ENCODE results near the gene P2RX5. TPM values are rescaled to one million over a fixed set of nuclear protein-coding genes. Genes with fewer than 3 reads are reported as not detected.

Gene P2RX5
- total RNA-seq, 2 donors from 2014 or later: 21.8 to 34.2 TPM

DNA sequence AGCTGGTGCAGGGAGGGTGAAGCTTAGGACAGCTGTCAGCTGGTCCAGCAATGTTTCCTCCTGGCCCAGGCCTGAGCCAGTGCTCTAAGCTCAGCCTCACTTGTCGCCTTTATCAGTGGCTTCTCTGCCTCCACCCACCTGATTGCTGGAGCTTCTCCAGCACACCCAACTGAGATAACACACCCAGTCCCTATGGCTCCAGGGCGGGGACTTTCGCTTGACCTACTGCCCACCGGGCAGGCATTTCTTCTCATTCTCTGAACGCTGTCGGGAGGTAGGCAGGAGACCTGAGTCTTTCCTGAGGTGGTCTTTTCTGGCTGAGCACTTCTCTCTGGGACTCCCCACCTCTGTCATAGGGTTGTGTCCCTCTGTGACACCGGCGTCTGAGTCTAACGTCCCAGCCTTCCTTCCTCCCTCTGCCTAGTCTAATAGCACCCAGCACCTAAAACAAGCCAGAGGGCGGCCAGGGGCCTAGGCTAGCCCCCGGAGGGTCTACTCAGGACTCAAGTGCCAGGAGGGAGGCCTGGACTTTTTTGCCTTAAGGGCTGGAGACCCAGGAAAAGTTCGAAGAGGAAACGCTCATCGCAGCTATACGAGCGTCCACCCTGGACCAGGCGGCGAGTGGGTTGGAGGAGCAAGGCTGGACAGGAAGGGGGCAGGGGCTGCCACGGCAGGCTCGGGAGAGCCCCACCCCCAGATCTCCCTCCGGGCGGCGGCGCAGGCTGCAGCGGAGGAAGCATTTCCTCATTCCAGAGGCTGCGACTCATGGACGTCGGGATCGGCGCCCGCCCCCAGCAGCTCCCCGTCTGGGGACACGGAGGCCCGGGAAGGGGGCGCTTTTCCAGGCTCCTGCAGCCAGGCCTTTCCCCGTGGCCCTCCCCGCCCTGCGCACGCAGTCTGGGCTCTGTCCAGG is 28.3 kb downstream of the P2RX5 start:
- Mint-ChIP-seq H3K36me3 (ENCODE audit: low read depth) (no peaks in the 10 kb centered on the region), H3K4me3 (peak overlapping the region; percentile 93), H3K4me1 (peaks cover 16% of the 10 kb centered on the region), H3K27ac (peak overlapping the region; percentile 83), H3K27me3 (no peaks in the 10 kb centered on the region)
- DNase-seq (no peak), ATAC-seq (peak; percentile 1)
- no peaks in the 10 kb centered on the region for H3K9me3 ChIP-seq (ENCODE audit: control insufficient read depth, low read length, poor library complexity, severe bottlenecking)

DNA sequence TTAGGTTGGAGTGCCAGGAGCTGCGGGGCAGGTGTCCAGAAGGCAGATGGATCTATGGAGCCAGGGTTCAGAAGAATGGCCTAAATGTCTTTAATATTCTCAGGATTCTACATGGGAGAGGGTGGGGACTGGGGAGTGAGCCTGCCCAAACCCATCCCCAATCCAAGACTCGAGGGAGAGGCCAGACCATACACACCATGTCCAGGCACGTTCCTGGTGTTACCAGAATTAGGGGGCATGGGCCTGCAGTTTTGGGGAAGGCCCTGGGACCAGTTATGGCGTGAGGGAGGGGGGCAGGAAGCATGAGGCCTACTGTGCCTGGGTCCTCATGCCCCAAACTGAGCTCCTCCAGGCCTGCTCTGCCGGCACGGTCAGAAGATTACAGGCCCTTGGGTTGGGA is 29.4 kb downstream of the P2RX5 start:
- peak overlapping the region; percentile 63 for H3K27ac Mint-ChIP-seq
- ATAC-seq: no peak

DNA sequence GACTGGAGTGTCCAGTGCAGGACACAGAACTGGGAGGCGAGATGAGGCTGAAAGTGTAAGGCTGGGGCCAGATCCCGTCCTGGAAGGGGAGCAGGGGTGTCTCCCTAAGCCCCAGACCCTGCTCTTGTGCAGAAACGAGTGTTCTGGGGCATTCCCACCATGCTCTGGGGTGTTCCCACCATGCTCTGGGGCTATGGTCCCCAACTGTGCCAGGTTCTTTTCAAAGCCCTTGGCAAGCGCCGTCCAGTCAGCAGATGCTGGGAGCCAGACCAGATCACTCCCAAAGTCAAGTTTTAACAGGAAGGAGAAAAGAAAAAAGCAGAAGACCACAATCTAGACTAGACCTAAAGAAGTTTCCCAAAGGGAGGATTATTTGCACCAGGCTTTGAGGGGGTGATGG is 30.1 kb downstream of the P2RX5 start:
- H3K27ac Mint-ChIP-seq: peak overlapping the region; percentile 63
- H3K36me3 Mint-ChIP-seq (ENCODE audit: low read depth): no peaks in the 10 kb centered on the region
- no peaks in the 10 kb centered on the region for H3K9me3 ChIP-seq (ENCODE audit: control insufficient read depth, low read length, poor library complexity, severe bottlenecking)
- H3K4me1 Mint-ChIP-seq: peaks cover 16% of the 10 kb centered on the region
- H3K27me3 Mint-ChIP-seq: no peaks in the 10 kb centered on the region
- ATAC-seq (no peak), DNase-seq (no peak)
- H3K4me3 Mint-ChIP-seq: no peak overlapping the region

More for the DNA sequence above, 29.4 kb downstream of the P2RX5 start:
- Mint-ChIP-seq H3K4me3 (peak overlapping the region; percentile 78), H3K27me3 (no peaks in the 10 kb centered on the region), H3K36me3 (ENCODE audit: low read depth) (no peaks in the 10 kb centered on the region), H3K4me1 (peaks cover 16% of the 10 kb centered on the region)
- no peak for DNase-seq
- H3K9me3 ChIP-seq (ENCODE audit: control insufficient read depth, low read length, poor library complexity, severe bottlenecking): no peaks in the 10 kb centered on the region

GRCh38 chr17:3663102-3664011 is 32.6 kb downstream of the P2RX5 start:
- H3K36me3 Mint-ChIP-seq (ENCODE audit: low read depth): no peaks in the 10 kb centered on the region
- ATAC-seq (no peak), DNase-seq (no peak)
- no peaks in the 10 kb centered on the region for H3K9me3 ChIP-seq (ENCODE audit: control insufficient read depth, low read length, poor library complexity, severe bottlenecking)
- H3K4me3 Mint-ChIP-seq: no peak overlapping the region
- no peak overlapping the region for H3K27ac Mint-ChIP-seq
- peaks cover 13% of the 10 kb centered on the region for H3K4me1 Mint-ChIP-seq
- H3K27me3 Mint-ChIP-seq: no peaks in the 10 kb centered on the region

- peaks cover 6% of the 10 kb centered on the region for H3K4me1 Mint-ChIP-seq
- no peaks in the 10 kb centered on the region for H3K27me3 Mint-ChIP-seq
- no peaks in the 10 kb centered on the region for H3K36me3 Mint-ChIP-seq (ENCODE audit: low read depth)
- H3K9me3 ChIP-seq (ENCODE audit: control insufficient read depth, low read length, poor library complexity, severe bottlenecking): no peaks in the 10 kb centered on the region
- H3K27ac Mint-ChIP-seq: no peak overlapping the region
- ATAC-seq: no peak
- H3K4me3 Mint-ChIP-seq: no peak overlapping the region
- no peak for DNase-seq
These were observed 35.6 kb downstream of the P2RX5 start for GRCh38 chr17:3660311-3660891.

GRCh38 chr17:3659541-3660111 is 36.3 kb downstream of the P2RX5 start:
- H3K36me3 Mint-ChIP-seq (ENCODE audit: low read depth): no peaks in the 10 kb centered on the region
- H3K9me3 ChIP-seq (ENCODE audit: control insufficient read depth, low read length, poor library complexity, severe bottlenecking): no peaks in the 10 kb centered on the region
- H3K27ac Mint-ChIP-seq: no peak overlapping the region
- ATAC-seq: no peak
- no peak overlapping the region for H3K4me3 Mint-ChIP-seq
- peaks cover 3% of the 10 kb centered on the region for H3K4me1 Mint-ChIP-seq
- H3K27me3 Mint-ChIP-seq: no peaks in the 10 kb centered on the region
- DNase-seq: no peak

GRCh38 chr17:3658784-3659449 is 37.0 kb downstream of the P2RX5 start:
- Mint-ChIP-seq H3K27ac (no peak overlapping the region), H3K4me3 (no peak overlapping the region), H3K4me1 (peaks cover 3% of the 10 kb centered on the region), H3K36me3 (ENCODE audit: low read depth) (no peaks in the 10 kb centered on the region), H3K27me3 (no peaks in the 10 kb centered on the region)
- H3K9me3 ChIP-seq (ENCODE audit: control insufficient read depth, low read length, poor library complexity, severe bottlenecking): no peaks in the 10 kb centered on the region
- no peak for ATAC-seq
- DNase-seq: no peak

DNA sequence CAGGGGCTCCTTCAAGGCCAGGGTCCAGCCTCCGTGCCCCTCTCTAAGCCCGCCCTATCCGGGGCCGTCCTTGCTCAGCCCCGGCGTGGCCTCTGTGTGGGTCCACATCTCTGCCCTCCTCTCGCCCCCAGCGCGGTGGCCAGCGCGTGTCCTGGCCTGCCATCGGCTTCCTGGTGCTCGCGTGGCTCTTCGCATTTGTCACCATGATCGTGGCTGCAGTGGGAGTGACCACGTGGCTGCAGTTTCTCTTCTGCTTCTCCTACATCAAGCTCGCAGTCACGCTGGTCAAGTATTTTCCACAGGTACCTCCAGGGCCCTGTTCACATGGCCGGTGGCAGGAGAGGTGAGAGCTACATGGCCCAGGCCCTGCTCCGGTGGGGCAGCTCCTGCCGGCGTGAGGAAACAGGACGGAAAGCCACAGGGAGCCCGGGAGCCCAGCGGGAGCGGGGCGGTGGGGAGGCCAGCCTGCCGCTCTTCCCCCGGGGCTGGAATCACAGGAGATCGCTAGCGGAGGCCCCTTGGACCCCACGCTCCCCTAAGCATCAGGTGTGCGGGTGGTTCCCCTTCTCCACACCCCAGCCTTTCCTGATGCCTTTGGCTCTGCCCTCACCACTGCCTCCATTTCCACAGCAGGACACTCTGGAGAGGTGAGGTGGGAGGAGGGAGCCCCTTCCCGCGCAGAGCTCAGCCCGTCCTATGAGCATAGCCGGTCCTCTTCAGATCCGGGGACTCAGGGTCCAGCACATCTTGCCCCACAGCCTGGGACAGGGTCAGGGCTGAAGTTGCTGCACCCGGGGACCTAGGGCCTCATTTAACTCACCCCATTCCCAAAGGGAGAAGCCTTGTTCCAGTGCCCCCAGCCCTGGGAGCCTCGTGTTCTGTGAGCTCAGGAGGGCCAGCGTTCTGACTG is 37.8 kb downstream of the P2RX5 start:
- H3K9me3 ChIP-seq (ENCODE audit: control insufficient read depth, low read length, poor library complexity, severe bottlenecking): no peaks in the 10 kb centered on the region
- H3K36me3 Mint-ChIP-seq (ENCODE audit: low read depth): no peaks in the 10 kb centered on the region
- H3K4me3 Mint-ChIP-seq: no peak overlapping the region
- peaks cover 3% of the 10 kb centered on the region for H3K4me1 Mint-ChIP-seq
- H3K27me3 Mint-ChIP-seq: no peaks in the 10 kb centered on the region
- no peak for DNase-seq
- no peak for ATAC-seq
- no peak overlapping the region for H3K27ac Mint-ChIP-seq

- H3K9me3 ChIP-seq (ENCODE audit: control insufficient read depth, low read length, poor library complexity, severe bottlenecking): no peaks in the 10 kb centered on the region
- DNase-seq (no peak), ATAC-seq (no peak)
- Mint-ChIP-seq H3K4me1 (peaks cover 3% of the 10 kb centered on the region), H3K4me3 (no peak overlapping the region), H3K36me3 (ENCODE audit: low read depth) (no peaks in the 10 kb centered on the region), H3K27me3 (no peaks in the 10 kb centered on the region), H3K27ac (no peak overlapping the region)
These were observed 38.4 kb downstream of the P2RX5 start for GRCh38 chr17:3657588-3657869.

DNA sequence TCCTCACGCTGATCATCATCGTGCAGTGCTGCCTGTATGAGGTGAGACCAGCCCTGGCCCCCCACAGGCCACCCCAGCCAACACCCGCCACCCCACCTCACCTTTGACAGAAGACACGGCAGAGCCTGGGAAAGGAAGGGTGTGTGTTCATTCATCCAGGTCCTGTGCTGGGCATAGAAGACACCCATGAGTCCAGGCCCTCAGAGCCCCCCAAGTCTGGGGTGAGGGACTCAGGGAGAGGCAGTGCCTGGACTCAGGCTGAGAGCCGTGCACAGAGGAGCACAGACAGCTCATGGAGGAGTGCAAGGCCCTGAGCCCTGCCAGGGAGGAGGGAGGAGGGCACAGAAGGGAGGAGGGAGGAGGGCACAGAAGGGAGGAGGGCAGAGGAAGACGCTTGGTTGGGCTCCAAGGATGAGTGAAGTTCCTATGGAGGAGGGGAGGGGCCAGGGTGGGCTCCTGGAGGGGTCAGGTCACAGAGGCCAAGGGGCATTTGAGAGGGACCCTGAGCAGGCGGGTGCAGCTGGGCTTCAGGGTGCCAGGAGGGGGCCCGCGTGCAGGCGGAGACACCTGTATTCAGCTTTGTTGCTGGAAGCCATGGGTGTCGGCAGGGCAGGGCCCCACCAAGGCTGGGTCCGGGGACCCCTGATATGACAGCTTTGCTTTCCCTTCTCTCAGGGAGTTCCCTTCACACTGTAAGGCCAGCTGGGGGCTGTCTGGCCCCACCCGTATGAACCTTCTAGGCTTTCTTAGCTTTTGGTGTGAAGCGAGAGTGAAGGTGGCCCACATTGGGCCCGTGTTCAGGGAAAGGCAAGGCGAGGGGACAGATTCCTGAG is 39.0 kb downstream of the P2RX5 start:
- no peak for ATAC-seq
- H3K9me3 ChIP-seq (ENCODE audit: control insufficient read depth, low read length, poor library complexity, severe bottlenecking): no peaks in the 10 kb centered on the region
- Mint-ChIP-seq H3K36me3 (ENCODE audit: low read depth) (no peaks in the 10 kb centered on the region), H3K27me3 (no peaks in the 10 kb centered on the region), H3K4me3 (no peak overlapping the region), H3K4me1 (peaks cover 3% of the 10 kb centered on the region), H3K27ac (no peak overlapping the region)
- DNase-seq: no peak

GRCh38 chr17:3656353-3656752 is 39.6 kb downstream of the P2RX5 start:
- Mint-ChIP-seq H3K27ac (no peak overlapping the region), H3K36me3 (ENCODE audit: low read depth) (no peaks in the 10 kb centered on the region), H3K4me3 (no peak overlapping the region), H3K4me1 (peaks cover 3% of the 10 kb centered on the region), H3K27me3 (no peaks in the 10 kb centered on the region)
- ATAC-seq: no peak
- DNase-seq: no peak
- H3K9me3 ChIP-seq (ENCODE audit: control insufficient read depth, low read length, poor library complexity, severe bottlenecking): no peaks in the 10 kb centered on the region
